Middle frontal gyrus (tissue), 1 donor: ENCODE measurements around the gene IFITM1.
"Not testable (repeated sequence)": the region's sequence is repeated elsewhere in the genome, so short reads cannot be mapped to it uniquely, and the experiment has no call there.

Experiments
- DNase-seq: peaks from one replicate; pipeline ENCODE4 v3.0.0-alpha.2; 2015; ENCODE audit warnings: low spot score; ENCODE audit errors: extremely low spot score

The IFITM1 gene

GRCh38 chr11:293852-294661 is 19.8 kb upstream of the IFITM1 start:
- DNase-seq = no peak

GRCh38 chr11:294780-295179 is 19.1 kb upstream of the IFITM1 start:
- no peak for DNase-seq

GRCh38 chr11:295351-296170 is 18.3 kb upstream of the IFITM1 start:
- no peak for DNase-seq

GRCh38 chr11:296171-297050 is 17.4 kb upstream of the IFITM1 start:
- DNase-seq = no peak

- no peak for DNase-seq
These were observed 16.7 kb upstream of the IFITM1 start for GRCh38 chr11:297051-297585.

GRCh38 chr11:297586-298405 is 16.0 kb upstream of the IFITM1 start:
- DNase-seq = no peak

GRCh38 chr11:298406-299065 is 15.3 kb upstream of the IFITM1 start:
- DNase-seq = no peak

GRCh38 chr11:299081-299891 is 14.6 kb upstream of the IFITM1 start, which contains the start of gene IFITM5:
Gene IFITM5 (minus strand): TSS chr11:299526. CDS start chr11:299490, 36 bp downstream.
- no peak for DNase-seq

GRCh38 chr11:299951-300735 is 13.7 kb upstream of the IFITM1 start:
- no peak for DNase-seq

GRCh38 chr11:303363-303762 is 10.5 kb upstream of the IFITM1 start:
- no peak for DNase-seq

- DNase-seq = no peak
These were observed 9.8 kb upstream of the IFITM1 start for GRCh38 chr11:304061-304506.

GRCh38 chr11:304915-305843 is 8.7 kb upstream of the IFITM1 start:
- DNase-seq = peak; percentile 38

GRCh38 chr11:305844-306211 is 8.0 kb upstream of the IFITM1 start:
- no peak for DNase-seq

GRCh38 chr11:306645-307371 is 7.0 kb upstream of the IFITM1 start:
- no peak for DNase-seq

GRCh38 chr11:307766-308708 is 5.8 kb upstream of the IFITM1 start, which contains the start of gene IFITM2:
Gene IFITM2 (plus strand): TSS chr11:307816. CDS start chr11:308193, 377 bp downstream.
- DNase-seq = not testable (repeated sequence)
